GM10266 (cell line): Measurements from ENCODE around the gene ARL13A.
A peak's percentile ranks its signal among the peaks of the same experiment; 100 is the strongest.

Experiments used
- DNase-seq: peaks from one replicate; pipeline ENCODE4 v3.0.0; 2012; ENCODE audit errors: extremely low spot score
- TF ChIP-seq, protein P1 (sequence below): IDR thresholded peaks from 2 replicates; pipeline ENCODE4 v1.5.1; 2012; ENCODE audit warnings: mild to moderate bottlenecking, low read depth; ENCODE audit not compliant: control insufficient read depth, insufficient read depth; ENCODE audit errors: missing control alignments

ARL13A gene

DNA sequence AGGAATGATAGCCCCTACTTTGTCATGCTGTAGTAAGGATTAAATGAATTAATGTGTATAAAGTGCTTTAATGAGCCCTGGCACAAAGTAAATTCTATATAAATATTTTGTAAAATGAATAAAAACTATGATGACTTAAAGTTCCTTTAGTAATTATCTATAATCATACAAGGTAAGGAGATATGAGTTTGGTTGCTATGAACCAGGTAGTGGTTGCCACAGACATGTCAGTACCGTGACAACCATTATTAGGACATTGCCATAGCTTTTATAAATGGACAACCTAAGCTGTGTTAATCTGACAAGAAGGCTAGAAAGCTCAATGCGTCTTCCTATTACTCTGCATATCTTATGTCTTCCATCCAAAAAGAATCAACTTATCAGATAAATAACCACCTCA is at the start of gene ARL13A:
Gene ARL13A, plus strand, starts transcription at position 301 of the 400 bp plus-strand sequence. CDS start 3,982 bp downstream, outside the sequence.
- no peak for DNase-seq
- TF ChIP-seq, protein P1, sequence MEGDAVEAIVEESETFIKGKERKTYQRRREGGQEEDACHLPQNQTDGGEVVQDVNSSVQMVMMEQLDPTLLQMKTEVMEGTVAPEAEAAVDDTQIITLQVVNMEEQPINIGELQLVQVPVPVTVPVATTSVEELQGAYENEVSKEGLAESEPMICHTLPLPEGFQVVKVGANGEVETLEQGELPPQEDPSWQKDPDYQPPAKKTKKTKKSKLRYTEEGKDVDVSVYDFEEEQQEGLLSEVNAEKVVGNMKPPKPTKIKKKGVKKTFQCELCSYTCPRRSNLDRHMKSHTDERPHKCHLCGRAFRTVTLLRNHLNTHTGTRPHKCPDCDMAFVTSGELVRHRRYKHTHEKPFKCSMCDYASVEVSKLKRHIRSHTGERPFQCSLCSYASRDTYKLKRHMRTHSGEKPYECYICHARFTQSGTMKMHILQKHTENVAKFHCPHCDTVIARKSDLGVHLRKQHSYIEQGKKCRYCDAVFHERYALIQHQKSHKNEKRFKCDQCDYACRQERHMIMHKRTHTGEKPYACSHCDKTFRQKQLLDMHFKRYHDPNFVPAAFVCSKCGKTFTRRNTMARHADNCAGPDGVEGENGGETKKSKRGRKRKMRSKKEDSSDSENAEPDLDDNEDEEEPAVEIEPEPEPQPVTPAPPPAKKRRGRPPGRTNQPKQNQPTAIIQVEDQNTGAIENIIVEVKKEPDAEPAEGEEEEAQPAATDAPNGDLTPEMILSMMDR, result no peak

DNA sequence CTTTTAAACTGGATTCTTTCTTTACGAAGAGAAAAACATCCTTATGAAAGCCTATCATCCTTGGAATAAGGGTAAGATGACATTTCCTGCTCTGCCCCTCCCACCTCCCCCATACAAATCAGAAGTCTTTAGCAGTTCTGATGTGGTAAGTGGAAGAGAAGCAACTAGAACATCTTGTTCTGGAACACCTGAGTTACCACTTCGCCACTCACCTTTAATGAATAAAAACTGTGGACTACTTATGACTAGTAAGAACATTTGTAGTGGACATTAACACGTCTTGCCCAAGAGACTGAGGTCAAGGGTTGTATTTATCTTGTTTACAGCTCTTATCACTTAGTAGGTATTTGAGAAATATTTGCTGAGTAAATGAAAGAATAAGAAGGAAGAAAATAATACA is 45.1 kb upstream of the ARL13A start:
- DNase-seq, result no peak
- TF ChIP-seq, protein P1, result no peak

DNA sequence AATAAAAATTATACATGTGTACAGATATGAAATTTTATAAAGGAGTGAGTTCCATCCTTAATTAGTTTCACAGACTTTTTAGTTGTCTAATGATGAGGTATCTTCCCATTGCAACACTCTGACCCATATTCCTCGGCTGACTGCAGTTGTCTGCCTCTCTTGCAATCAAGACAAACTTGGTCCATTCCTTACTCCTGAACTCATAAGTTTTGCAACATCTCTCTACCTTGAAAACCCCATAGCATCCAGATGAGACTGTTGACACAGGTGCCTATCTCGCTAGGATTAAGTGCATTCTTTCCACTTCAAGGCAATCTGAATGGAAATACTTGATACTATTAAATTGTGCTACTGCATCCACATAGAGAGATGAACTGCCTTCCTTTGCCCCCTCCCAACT is 43.1 kb upstream of the ARL13A start:
- DNase-seq, result no peak
- TF ChIP-seq, protein P1, result no peak

DNA sequence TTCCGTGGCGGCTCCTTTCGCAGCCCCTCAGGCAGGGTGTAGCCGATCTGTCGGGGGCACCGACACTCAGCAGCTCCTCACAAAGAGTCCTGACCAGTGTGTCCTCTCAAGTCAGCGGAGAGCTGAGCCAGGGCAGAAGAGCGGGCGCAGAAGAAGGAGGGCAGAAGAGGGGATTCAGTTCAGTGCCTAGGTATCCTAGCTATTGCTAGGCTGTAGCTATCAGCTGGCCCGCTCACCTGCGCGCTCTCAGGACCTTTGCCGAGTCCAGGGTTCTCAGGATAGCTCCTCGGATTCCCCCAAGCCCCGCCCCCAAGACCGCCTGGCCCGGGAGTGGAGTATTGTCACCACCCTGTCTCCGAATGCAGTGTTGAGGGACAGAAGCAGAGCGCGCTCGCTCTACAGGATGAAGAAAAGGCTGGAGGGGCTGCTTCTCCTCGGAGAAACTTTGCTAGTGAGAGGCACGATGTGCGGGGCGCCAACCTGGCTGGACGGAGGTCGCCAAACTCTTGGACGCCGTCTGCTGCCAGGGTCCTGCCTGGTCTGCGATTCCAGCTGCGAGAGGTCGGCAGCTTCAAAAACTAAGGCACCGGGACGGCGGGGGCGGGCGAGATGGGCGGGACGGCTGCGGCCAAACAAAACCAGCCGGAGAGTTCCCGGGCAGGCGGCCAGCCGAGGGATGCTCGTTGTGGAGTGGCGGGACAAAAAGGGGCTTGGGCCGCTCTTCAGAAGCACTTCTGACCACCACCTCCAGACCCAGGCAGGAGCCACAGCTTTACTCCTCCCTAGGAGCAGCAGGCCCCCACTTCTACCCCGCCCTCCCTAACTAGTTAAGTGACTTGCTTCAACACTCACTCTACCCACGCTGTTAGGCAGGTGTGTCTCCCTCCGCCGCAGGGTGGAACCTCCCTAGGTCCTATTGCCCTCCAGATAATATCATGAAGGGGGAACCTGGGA is 40.6 kb upstream of the ARL13A start, which contains the start of gene XKRX:
Gene XKRX, minus strand, starts transcription at position 258 of the 954 bp plus-strand sequence. CDS start 613 bp downstream, outside the sequence.
- TF ChIP-seq, protein P1, result no peak
- DNase-seq, result peak; percentile 18

DNA sequence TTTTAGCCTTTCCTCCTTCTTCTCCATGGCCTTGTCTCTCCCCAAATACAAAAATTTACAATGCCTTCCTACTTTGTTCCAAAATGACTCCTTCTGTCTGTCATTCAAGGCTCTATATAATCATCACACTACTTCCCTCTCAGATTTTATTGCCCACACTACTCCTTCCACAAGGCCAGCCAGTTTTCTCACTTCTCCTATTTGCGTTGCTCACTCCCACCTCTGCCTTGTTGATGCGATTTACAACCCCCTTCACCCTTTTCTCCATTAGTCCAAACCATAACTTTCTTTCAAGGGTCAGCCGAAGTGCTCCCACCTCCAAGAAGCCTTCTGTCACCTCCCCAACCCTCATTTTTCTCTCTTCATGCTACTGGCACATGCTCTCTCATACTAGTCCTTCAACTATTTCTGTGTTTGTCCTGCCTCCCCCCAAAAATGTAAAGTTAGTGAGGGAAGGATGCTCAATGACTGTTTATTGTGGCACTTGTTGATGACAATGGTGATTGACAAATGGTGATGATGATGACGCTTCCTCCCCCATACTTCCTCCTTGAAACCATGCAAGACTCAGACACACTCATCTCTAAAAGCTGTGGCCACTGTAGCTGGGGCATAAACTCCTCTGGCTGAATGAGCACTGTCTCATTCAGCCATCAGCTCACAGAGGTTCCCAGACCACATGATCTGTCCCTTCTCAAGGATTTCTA is 38.1 kb upstream of the ARL13A start:
- DNase-seq, result peak; percentile 26
- TF ChIP-seq, protein P1, result no peak

DNA sequence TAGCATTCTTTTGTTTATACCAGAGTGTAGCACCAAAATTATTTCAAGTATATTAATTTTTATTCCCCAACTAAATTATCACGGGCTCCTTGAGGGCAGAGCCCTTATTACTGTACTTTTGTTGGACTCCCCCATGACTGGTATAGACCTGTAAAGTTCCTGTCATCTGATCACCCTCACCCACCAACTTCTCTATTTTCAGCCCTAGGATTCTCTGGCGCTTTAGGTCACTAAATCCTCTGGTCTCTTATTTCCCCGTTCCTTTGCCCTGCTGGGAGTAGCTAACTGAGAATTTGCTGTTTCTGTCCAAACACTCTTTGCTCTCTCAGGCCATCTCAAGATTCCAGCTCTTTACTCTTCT is 37.6 kb upstream of the ARL13A start:
- no peak for DNase-seq
- TF ChIP-seq, protein P1, result no peak
